Measurements from ENCODE around the gene LACTB.
A peak's percentile ranks its signal among the peaks of the same experiment; 100 is the strongest.

The LACTB gene

GRCh38 chr15:63181648-63182047 lies 60.0 kb downstream of the LACTB start:
- no peak for DNase-seq

DNA sequence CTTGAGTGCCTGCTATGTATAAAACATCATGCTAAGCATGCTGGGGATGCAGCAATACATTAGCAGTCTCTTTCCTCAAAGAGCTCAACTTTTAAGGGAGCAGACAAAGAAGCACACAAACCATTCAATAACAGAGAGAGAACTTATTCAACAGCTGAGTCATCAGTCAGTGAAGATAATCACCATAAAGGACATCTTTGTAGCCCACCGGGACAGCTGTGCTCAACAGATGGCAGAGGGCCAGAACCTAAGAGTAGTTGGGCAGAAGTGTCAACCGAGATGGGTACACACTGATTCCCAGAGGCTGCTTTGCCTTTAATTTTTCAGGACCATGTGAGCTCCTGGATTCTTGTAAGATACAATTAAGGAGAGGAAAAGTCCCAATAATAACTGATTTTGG lies 63.5 kb downstream of the LACTB start:
- no peak for DNase-seq

DNA sequence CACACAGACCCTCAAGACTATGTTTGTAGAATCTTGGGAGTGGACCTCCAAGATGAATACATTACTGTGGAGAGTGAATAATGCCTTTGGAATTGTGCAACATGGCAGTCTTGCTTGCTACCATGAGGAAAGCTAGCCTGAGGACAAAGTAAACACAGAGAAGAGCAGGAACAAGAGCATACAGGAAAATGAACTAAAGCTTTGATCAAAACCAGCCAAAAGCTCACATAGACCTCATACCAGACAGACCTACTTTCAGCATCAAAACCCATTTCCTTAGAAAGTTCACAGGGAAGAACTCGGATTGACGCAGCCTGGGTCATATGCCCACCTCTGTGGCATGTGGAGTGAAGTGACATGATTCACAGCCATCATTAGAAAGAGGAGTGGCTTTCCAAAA lies 64.4 kb downstream of the LACTB start:
- DNase-seq: no peak

GRCh38 chr15:63187589-63188226 lies 66.0 kb downstream of the LACTB start:
- no peak for DNase-seq

DNA sequence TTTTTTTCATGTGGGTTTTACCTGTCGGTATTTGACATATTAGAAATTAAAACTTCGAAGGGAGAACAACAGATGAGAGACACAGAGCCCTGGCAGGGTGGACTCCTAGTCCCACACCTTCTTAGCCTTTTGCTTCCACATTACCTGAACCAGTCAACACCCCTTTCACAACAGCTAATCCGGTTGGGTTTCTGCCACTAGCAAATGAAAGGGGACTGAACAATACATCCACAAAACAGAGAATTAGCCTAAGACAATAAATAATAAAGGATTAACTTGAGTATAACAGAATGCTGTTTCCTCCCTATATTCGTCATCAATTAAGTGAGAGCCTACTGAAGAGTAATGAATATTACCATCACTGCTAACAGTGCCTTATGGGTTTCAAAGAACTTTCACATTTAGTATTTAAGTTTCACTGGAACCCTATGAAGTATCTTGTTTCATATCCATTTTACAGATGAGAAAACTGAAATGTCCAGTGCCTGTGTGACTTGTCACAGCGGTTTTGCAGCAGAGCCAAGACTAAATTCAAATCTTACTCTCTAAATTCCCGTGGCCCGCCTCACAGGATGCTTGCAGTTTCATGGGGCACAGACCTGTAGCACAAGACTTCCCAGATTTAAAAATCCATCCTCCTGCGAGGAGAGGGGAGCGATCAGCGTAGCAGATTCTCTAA lies 66.7 kb downstream of the LACTB start:
- no peak for DNase-seq

DNA sequence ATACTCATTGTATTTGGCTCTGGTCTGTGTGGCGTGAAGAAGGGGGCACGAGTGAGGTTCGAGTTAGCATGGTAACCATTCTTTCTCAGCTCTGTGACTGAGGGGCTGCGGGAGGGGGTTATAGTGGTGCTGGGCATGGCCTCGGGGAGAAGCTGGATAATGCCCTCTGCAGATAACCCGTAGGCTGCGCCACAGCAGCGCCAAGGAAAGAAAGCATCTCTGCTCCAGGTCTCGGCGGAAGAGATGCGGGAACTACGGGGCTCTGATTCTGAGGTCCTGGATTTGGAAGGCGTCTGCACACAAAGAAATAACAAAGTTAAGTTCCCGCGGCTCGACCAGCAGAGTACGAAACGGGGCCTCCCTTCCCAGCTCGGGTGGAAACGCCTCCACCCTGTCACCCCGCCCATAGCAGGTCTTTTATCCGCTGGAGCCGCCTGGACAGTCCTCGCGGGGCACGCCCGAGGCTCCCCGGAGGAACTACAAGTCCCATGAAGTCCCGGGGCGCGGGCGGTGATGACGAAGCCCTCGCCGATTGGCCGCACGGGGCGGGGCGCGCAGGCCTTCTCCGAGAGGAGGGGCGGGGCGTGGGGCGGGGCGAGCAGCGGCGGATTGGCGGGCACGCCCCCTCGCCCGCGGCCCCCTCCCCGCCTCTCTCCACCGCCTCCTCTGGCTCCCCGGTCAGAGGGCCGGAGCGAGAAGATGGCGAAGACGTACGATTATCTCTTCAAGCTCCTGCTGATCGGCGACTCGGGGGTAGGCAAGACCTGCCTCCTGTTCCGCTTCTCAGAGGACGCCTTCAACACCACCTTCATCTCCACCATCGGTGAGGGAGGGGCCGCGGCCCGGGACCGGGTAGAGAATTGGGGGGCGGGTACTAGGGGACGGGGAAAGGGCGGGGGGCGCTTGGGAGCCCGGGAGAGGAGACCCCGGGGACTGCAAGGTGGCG lies 67.5 kb downstream of the LACTB start, which contains the start of gene RAB8B:
RAB8B (plus strand) TSS at position 681 of the 946 bp plus-strand sequence; CDS start at position 700, 19 bp downstream.
- DNase-seq: peak; percentile 99

DNA sequence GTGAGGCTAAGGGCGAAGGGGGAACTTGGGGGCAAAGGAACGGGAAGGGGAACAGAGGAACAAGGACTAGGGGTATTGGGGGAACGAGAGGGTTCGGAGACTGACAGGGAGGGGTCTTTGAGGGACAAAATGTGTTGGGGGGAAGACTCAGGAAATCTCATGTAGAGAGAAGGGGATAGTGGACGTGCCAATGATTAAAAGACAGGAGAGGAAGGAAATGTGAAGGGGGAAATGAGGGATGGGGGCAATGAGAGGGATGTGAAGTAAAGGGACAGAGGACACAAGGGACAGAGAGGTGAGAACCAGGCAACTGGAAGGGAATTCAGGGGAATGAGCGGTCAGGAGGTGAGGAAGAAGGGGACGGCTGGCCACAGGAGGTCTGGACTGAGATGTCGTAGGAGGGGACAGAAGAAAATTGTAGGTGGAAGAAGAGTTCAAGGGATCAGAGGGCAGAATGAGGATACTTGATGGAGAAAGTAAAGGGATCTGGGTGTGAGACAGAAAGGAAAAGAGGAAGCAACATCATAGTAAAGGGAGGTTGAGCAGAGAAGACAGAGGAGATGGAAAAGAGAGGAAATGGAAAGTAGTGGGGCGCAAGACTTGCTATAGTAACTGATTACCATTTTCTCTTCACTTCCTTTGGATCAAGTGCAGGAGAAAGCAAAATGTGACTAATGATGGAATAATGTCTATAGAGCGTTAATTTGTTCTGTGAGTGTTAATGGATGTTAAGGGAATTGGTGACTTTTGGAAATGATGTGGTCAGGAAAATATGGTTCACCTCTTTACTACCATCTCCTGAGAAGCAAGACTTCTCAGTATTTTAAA lies 68.5 kb downstream of the LACTB start:
- DNase-seq: no peak

GRCh38 chr15:63190769-63191649 lies 69.3 kb downstream of the LACTB start:
- DNase-seq: no peak

Data from femur (tissue), 1 donor.